GM19452 (cell line): ENCODE measurements around the gene TNFAIP1.

ENCODE experiments used
- ATAC-seq: cut with Tn5 transposase; IDR thresholded peaks from one replicate; pipeline ENCODE4 v1.9.1; 2021; ENCODE audit not compliant: unreplicated experiment

Gene TNFAIP1

DNA sequence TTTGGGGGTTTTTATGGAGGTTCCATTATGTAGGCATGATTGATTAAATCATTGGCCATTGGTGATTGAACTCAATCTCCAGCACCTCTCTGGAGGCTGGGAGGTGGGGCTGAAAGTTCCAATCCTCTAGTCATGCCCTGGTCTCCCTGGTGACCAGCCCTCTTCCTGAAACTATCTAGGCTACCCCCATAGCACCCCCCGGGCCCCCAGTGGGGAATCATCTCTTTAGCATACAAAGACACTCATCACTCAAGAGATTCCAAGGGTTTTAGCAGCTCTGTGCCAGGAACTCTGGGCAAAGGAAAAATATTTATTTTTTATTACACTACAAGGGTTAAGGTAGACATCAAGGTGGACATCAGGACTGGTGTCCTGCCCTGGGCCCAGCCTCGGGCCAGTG, 59.9 kb downstream of the TNFAIP1 start:
- no peak for ATAC-seq

- ATAC-seq: no peak
Observed at GRCh38 chr17:28395968-28396367, 60.4 kb downstream of the TNFAIP1 start.
